ENCODE data around the gene NSUN6. TPM values are rescaled to one million over a fixed set of nuclear protein-coding genes. Genes with fewer than 3 reads are reported as not detected.

Gene NSUN6
- total RNA-seq, 1 experiment from 2014 or later = 12.5 TPM

- TF ChIP-seq CTCF (IDR thresholded peaks at IDR 0.05 in 2 of 3, conservative IDR thresholded peaks at IDR 0.05 in 1 of 3; ENCODE audit: borderline replicate concordance in 1 of 3, insufficient read depth in 1 of 3, low read depth in 2 of 3, low read length in 2 of 3) (no peak), REST (IDR thresholded peaks at IDR 0.05; ENCODE audit: low read depth) (no peak), CEBPB (IDR thresholded peaks at IDR 0.05; ENCODE audit: low read depth) (no peak), ZBTB33 (IDR thresholded peaks at IDR 0.05; ENCODE audit: extremely low read depth, insufficient replicate concordance, low read length) (no peak)
Observed at GRCh38 chr10:18532881-18533535, 118.4 kb downstream of the NSUN6 start (continued).
